HepG2 (cell line): ENCODE measurements around the gene DNAJB2. TPM values are rescaled to one million over a fixed set of nuclear protein-coding genes. Genes with fewer than 3 reads are reported as not detected.

ENCODE experiments used
- BHLHE40 ChIP-seq: IDR thresholded peaks from 2 replicates; pipeline ENCODE4 v1.6.1; 2011; ENCODE audit warnings: low read length, improper control_type of control experiment
- DMTF1 ChIP-seq: sonication (generic); formaldehyde crosslinking; IDR thresholded peaks from 2 replicates; pipeline ENCODE4 v1.4.0; 2020; ENCODE audit warnings: mild to moderate bottlenecking, missing genetic modification reagents
- FOXA3 ChIP-seq: IDR thresholded peaks from 2 replicates; pipeline ENCODE4 v1.6.1; 2016; ENCODE audit warnings: missing genetic modification reagents, missing compliant biosample characterization
- GLMP ChIP-seq: sonication (generic); formaldehyde crosslinking; IDR thresholded peaks from 2 replicates; pipeline ENCODE4 v1.9.0; 2021; ENCODE audit warnings: missing genetic modification reagents, mild to moderate bottlenecking, borderline replicate concordance
- KDM3A ChIP-seq: IDR thresholded peaks from 2 replicates; pipeline ENCODE4 v1.6.1; 2018; ENCODE audit warnings: low read depth, missing compliant biosample characterization
- KDM5B ChIP-seq: sonication (generic); formaldehyde crosslinking; IDR thresholded peaks from 2 replicates; pipeline ENCODE4 v1.4.0; 2020; ENCODE audit warnings: missing genetic modification reagents, mild to moderate bottlenecking, borderline replicate concordance
- PATZ1 ChIP-seq: sonication (generic); formaldehyde crosslinking; IDR thresholded peaks from 2 replicates; pipeline ENCODE4 v1.4.0; 2020; ENCODE audit warnings: missing genetic modification reagents
- RFXAP ChIP-seq: sonication (generic); formaldehyde crosslinking; IDR thresholded peaks from 2 replicates; pipeline ENCODE4 v1.4.0; 2020; ENCODE audit warnings: missing genetic modification reagents, borderline replicate concordance
- SPEN ChIP-seq: sonication (generic); formaldehyde crosslinking; IDR thresholded peaks from 2 replicates; pipeline ENCODE4 v1.5.1; 2020; ENCODE audit warnings: low read depth, mild to moderate bottlenecking, missing genetic modification reagents
- SRF ChIP-seq: IDR thresholded peaks from 2 replicates; pipeline ENCODE4 v1.6.1; 2011; ENCODE audit warnings: mild to moderate bottlenecking, low read depth, low read length, moderate library complexity
- ZFP36L2 ChIP-seq: sonication (generic); formaldehyde crosslinking; IDR thresholded peaks from 2 replicates; pipeline ENCODE4 v1.4.0; 2020; ENCODE audit warnings: missing genetic modification reagents
- ZNF143 ChIP-seq: sonication (generic); formaldehyde crosslinking; IDR thresholded peaks from 2 replicates; pipeline ENCODE4 v1.4.0; 2020; ENCODE audit warnings: missing genetic modification reagents
- ZNF251 ChIP-seq: sonication (generic); formaldehyde crosslinking; IDR thresholded peaks from 2 replicates; pipeline ENCODE4 v1.9.0; 2021; ENCODE audit warnings: mild to moderate bottlenecking, missing genetic modification reagents
- ZNF256 ChIP-seq: sonication (generic); formaldehyde crosslinking; conservative IDR thresholded peaks from 2 replicates; pipeline ENCODE4 v1.4.0; 2020; ENCODE audit warnings: missing genetic modification reagents
- ZNF263 ChIP-seq: sonication (generic); formaldehyde crosslinking; IDR thresholded peaks from 2 replicates; pipeline ENCODE4 v1.4.0; 2020; ENCODE audit warnings: missing genetic modification reagents
- ZNF329 ChIP-seq: sonication (generic); formaldehyde crosslinking; IDR thresholded peaks from 2 replicates; pipeline ENCODE4 v1.9.0; 2021; ENCODE audit warnings: low read depth, mild to moderate bottlenecking, missing genetic modification reagents
- ZNF557 ChIP-seq: sonication (generic); formaldehyde crosslinking; IDR thresholded peaks from 2 replicates; pipeline ENCODE4 v1.4.0; 2020; ENCODE audit warnings: missing genetic modification reagents
- ZNF580 ChIP-seq: IDR thresholded peaks from 2 replicates; pipeline ENCODE4 v1.6.1; 2016; ENCODE audit warnings: low read depth, borderline replicate concordance
- ZNF772 ChIP-seq: sonication (generic); formaldehyde crosslinking; IDR thresholded peaks from 2 replicates; pipeline ENCODE4 v1.5.0; 2020; ENCODE audit warnings: mild to moderate bottlenecking, missing genetic modification reagents
- polyA plus RNA-seq, 8 experiments: library from polyadenylated mRNA; depleted of rRNA in 3 of 8; stranded (reverse) in 7 of 8; unstranded in 1 of 8; fragments of >200 nt; fragmentation: Illumina TruSeq in 4 of 8; extraction: Trizol in 4 of 8; gene quantifications; 2 replicates each; pipeline versions ENCODE4 v1.2.1 to v1.2.3, GENCODE V29; 2011 to 2016; ENCODE audit warnings: low read depth in 4 of 8, missing spikeins in 1 of 8, mixed read lengths in 1 of 8; ENCODE audit not compliant: insufficient read depth in 1 of 8
- total RNA-seq, 5 experiments: library from RNA; depleted of rRNA; stranded (reverse); fragments of >200 nt; fragmentation: Illumina TruSeq; extraction: Trizol; gene quantifications; 2 replicates each; pipeline ENCODE4 v1.2.3, GENCODE V29; 2016; ENCODE audit warnings: low read depth in 1 of 5
- TF ChIP-seq, protein P1 (sequence below): sonication (generic); formaldehyde crosslinking; IDR thresholded peaks from 2 replicates; pipeline ENCODE4 v1.5.0; 2020; ENCODE audit warnings: mild to moderate bottlenecking, missing genetic modification reagents, moderate library complexity
- TF ChIP-seq, protein P2 (sequence below): conservative IDR thresholded peaks from 2 replicates; pipeline ENCODE4 v1.6.1; 2018; ENCODE audit warnings: missing genetic modification reagents

Gene DNAJB2
- total and polyA plus RNA-seq, 2 of the 13 experiments (the other 11 are each of a cell fraction or from before 2014, with no cell fraction given) = 21.3 to 31.1 TPM

- TF ChIP-seq, protein P1, sequence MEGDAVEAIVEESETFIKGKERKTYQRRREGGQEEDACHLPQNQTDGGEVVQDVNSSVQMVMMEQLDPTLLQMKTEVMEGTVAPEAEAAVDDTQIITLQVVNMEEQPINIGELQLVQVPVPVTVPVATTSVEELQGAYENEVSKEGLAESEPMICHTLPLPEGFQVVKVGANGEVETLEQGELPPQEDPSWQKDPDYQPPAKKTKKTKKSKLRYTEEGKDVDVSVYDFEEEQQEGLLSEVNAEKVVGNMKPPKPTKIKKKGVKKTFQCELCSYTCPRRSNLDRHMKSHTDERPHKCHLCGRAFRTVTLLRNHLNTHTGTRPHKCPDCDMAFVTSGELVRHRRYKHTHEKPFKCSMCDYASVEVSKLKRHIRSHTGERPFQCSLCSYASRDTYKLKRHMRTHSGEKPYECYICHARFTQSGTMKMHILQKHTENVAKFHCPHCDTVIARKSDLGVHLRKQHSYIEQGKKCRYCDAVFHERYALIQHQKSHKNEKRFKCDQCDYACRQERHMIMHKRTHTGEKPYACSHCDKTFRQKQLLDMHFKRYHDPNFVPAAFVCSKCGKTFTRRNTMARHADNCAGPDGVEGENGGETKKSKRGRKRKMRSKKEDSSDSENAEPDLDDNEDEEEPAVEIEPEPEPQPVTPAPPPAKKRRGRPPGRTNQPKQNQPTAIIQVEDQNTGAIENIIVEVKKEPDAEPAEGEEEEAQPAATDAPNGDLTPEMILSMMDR (CRISPR knock-in tag) = no peak
- peak; percentile 34; the same call in 1 of the 2 replicates for TF ChIP-seq KDM5B (CRISPR knock-in tag)
- TF ChIP-seq PATZ1 (CRISPR knock-in tag) = peak; percentile 61; the same call in 1 of the 2 replicates
- TF ChIP-seq ZNF557 (CRISPR knock-in tag) = no peak
- TF ChIP-seq ZNF329 = no peak
- TF ChIP-seq ZNF580 = no peak; the same call in 1 of the 2 replicates
- TF ChIP-seq, protein P2, sequence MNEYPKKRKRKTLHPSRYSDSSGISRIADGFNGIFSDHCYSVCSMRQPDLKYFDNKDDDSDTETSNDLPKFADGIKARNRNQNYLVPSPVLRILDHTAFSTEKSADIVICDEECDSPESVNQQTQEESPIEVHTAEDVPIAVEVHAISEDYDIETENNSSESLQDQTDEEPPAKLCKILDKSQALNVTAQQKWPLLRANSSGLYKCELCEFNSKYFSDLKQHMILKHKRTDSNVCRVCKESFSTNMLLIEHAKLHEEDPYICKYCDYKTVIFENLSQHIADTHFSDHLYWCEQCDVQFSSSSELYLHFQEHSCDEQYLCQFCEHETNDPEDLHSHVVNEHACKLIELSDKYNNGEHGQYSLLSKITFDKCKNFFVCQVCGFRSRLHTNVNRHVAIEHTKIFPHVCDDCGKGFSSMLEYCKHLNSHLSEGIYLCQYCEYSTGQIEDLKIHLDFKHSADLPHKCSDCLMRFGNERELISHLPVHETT (CRISPR knock-in tag) = no peak
- TF ChIP-seq SPEN (CRISPR knock-in tag) = peak; percentile 74
- TF ChIP-seq BHLHE40 = no peak
- no peak for TF ChIP-seq KDM3A (CRISPR knock-in tag)
- no peak for TF ChIP-seq ZNF263 (CRISPR knock-in tag)
- peak; percentile 85 for TF ChIP-seq ZNF772 (CRISPR knock-in tag)
- TF ChIP-seq FOXA3 = peak; percentile 99
- TF ChIP-seq ZNF256 (CRISPR knock-in tag) = no peak
- TF ChIP-seq ZNF143 (CRISPR knock-in tag) = peak; percentile 35; the same call in 1 of the 2 replicates
- TF ChIP-seq RFXAP (CRISPR knock-in tag) = peak; percentile 48; the same call in 1 of the 2 replicates
- TF ChIP-seq GLMP (CRISPR knock-in tag) = no peak
- TF ChIP-seq DMTF1 (CRISPR knock-in tag) = 0 out of 2 replicates have a peak, but pooled peaks have one; percentile 18
- TF ChIP-seq ZFP36L2 (CRISPR knock-in tag) = no peak
- no peak for TF ChIP-seq ZNF251 (CRISPR knock-in tag)
- no peak; the same call in 1 of the 2 replicates for TF ChIP-seq SRF
Observed at GRCh38 chr2:219249203-219249980, 29.8 kb upstream of the DNAJB2 start (continued).
